CD4-positive, alpha-beta T cell (primary cell): ENCODE results near the gene COL5A1. TPM values are rescaled to one million over a fixed set of nuclear protein-coding genes. Genes with fewer than 3 reads are reported as not detected.
"Not testable (repeated sequence)": the region's sequence is repeated elsewhere in the genome, so short reads cannot be mapped to it uniquely, and the experiment has no call there.

ENCODE experiments used
- ATAC-seq: fragments of 200-7000 bp; cut with Tn5 transposase; one replicate; pipeline ENCODE4 v1.10.0; 2022; ENCODE audit warnings: mild to moderate bottlenecking; ENCODE audit not compliant: poor library complexity
- CTCF ChIA-PET: fragments of 350-600 bp; sonication (Branson Sonifier 250); formaldehyde crosslinking; loops from one replicate; lab custom pipeline; 2021; ENCODE audit warnings: antibody characterized with exemption, inconsistent platforms; lab: Charles Lee
- POLR2A ChIA-PET: fragments of 350-600 bp; sonication (Branson Sonifier 250); formaldehyde crosslinking; loops from one replicate; lab custom pipeline; 2021; ENCODE audit warnings: antibody characterized with exemption, inconsistent platforms; lab: Charles Lee
- DNase-seq, 14 experiments: peaks; one replicate each; pipeline ENCODE4 v3.0.0-alpha.2; 2013 to 2020; ENCODE audit warnings: mixed read lengths in 2 of 14
- H3K27ac ChIP-seq, 2 donors: one replicate each; pipeline versions ENCODE4 v1.5.1 to v1.7.0; 2013; ENCODE audit warnings: low read length in 2 of 2, low read depth in 1 of 2, mild to moderate bottlenecking in 1 of 2
- H3K27me3 ChIP-seq, 2 experiments: 1 replicate in 1 of 2; 2 replicates in 1 of 2; pipeline versions ENCODE4 v1.6.1 to v1.7.0; 2013; ENCODE audit warnings: low read length in 2 of 2, control low read depth in 1 of 2, mild to moderate bottlenecking in 1 of 2, moderate library complexity in 1 of 2; ENCODE audit not compliant: insufficient read depth in 2 of 2, control insufficient read depth in 1 of 2
- H3K36me3 ChIP-seq: one replicate; pipeline ENCODE4 v1.6.1; 2013; ENCODE audit warnings: low read length, control low read depth; ENCODE audit not compliant: insufficient read depth
- H3K4me1 ChIP-seq: one replicate; pipeline ENCODE4 v1.6.1; 2013; ENCODE audit warnings: low read length, control low read depth; ENCODE audit not compliant: insufficient read depth
- H3K4me3 ChIP-seq: one replicate; pipeline ENCODE4 v1.5.1; 2013; ENCODE audit warnings: mild to moderate bottlenecking, low read length, moderate library complexity
- H3K9me3 ChIP-seq, 2 experiments: 1 replicate in 1 of 2; 2 replicates in 1 of 2; pipeline versions ENCODE4 v1.6.1 to v1.7.0; 2013; ENCODE audit warnings: low read length in 2 of 2, mild to moderate bottlenecking in 2 of 2, control low read depth in 1 of 2, moderate library complexity in 1 of 2; ENCODE audit not compliant: control insufficient read depth in 1 of 2, insufficient read depth in 1 of 2
- H3K27ac Mint-ChIP-seq: one replicate; pipeline ENCODE4 v1.8.0; 2020; ENCODE audit warnings: mixed read lengths
- H3K27me3 Mint-ChIP-seq: one replicate; pipeline ENCODE4 v1.8.0; 2021; ENCODE audit warnings: mixed read lengths
- H3K36me3 Mint-ChIP-seq: one replicate; pipeline ENCODE4 v1.8.0; 2021; ENCODE audit warnings: low read depth, mixed read lengths
- H3K4me1 Mint-ChIP-seq: one replicate; pipeline ENCODE4 v1.8.0; 2021; ENCODE audit warnings: low read depth, mixed read lengths
- H3K4me3 Mint-ChIP-seq: one replicate; pipeline ENCODE4 v1.8.0; 2020; ENCODE audit warnings: mild to moderate bottlenecking, mixed read lengths
- H3K9me3 Mint-ChIP-seq: one replicate; pipeline ENCODE4 v1.8.0; 2020; ENCODE audit warnings: mixed read lengths
- intact Hi-C, 2 experiments: fragments of 100-400 bp; cut with DNase I in 1 of 2; cut with micrococcal nuclease in 1 of 2; formaldehyde crosslinking; loops; one replicate each; pipeline versions ENCODE4 v1.15.1 to v1.9.0; 2023 to 2025; cut with DNase I, micrococcal nuclease
- total RNA-seq, 174 experiments: library from RNA in 2 of 174; stranded (reverse) in 2 of 174; gene quantifications; one replicate each; pipeline ENCODE4 v1.2.3 and lab custom pipeline; 2021 to 2026
- TF ChIP-seq, protein P1 (sequence below): fragments of 200-600 bp; IDR thresholded peaks from one replicate; pipeline ENCODE4 v1.8.0; 2022; ENCODE audit warnings: antibody characterized with exemption, mild to moderate bottlenecking

The COL5A1 gene
- total RNA-seq, 2 experiments from 2014 or later = 0.41 to 0.50 TPM

DNA sequence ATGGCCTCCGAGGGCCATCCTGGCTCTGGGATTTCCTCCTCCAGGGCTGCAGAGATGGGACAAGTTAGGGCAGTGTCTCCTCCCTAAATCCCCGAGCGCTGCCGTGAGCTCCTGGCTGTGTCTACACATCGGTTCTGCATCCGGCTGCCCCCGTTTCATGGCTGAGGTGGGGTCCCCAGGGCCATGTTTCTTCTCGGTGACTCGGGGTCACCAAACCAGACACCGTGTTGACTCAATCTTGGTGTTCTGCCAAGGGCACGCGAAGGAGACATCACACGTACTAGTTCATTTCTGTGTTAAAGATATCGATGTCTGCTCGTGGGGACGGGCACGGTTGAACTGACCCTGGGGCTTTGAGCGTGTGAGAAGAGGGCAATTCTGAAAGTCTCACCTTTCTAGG, 60.7 kb downstream of the COL5A1 start:
- no peaks in the 10 kb centered on the region for H3K9me3 Mint-ChIP-seq
- H3K36me3 ChIP-seq = no peaks in the 10 kb centered on the region
- no peaks in the 10 kb centered on the region for H3K36me3 Mint-ChIP-seq
- TF ChIP-seq, protein P1, sequence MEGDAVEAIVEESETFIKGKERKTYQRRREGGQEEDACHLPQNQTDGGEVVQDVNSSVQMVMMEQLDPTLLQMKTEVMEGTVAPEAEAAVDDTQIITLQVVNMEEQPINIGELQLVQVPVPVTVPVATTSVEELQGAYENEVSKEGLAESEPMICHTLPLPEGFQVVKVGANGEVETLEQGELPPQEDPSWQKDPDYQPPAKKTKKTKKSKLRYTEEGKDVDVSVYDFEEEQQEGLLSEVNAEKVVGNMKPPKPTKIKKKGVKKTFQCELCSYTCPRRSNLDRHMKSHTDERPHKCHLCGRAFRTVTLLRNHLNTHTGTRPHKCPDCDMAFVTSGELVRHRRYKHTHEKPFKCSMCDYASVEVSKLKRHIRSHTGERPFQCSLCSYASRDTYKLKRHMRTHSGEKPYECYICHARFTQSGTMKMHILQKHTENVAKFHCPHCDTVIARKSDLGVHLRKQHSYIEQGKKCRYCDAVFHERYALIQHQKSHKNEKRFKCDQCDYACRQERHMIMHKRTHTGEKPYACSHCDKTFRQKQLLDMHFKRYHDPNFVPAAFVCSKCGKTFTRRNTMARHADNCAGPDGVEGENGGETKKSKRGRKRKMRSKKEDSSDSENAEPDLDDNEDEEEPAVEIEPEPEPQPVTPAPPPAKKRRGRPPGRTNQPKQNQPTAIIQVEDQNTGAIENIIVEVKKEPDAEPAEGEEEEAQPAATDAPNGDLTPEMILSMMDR = no peak
- no peak overlapping the region for H3K27ac ChIP-seq
- H3K27ac Mint-ChIP-seq = no peak overlapping the region
- H3K4me3 Mint-ChIP-seq = no peak overlapping the region
- ATAC-seq = no peak
- no peaks in the 10 kb centered on the region for H3K27me3 ChIP-seq
- H3K9me3 ChIP-seq = no peaks in the 10 kb centered on the region
- CTCF ChIA-PET = no interaction called here
- no peak overlapping the region for H3K4me3 ChIP-seq
- no peaks in the 10 kb centered on the region for H3K27me3 Mint-ChIP-seq
- no peaks in the 10 kb centered on the region for H3K4me1 ChIP-seq
- H3K4me1 Mint-ChIP-seq = no peaks in the 10 kb centered on the region
- no peak for DNase-seq
- intact Hi-C loops = no loop called here
- POLR2A ChIA-PET = no interaction called here

DNA sequence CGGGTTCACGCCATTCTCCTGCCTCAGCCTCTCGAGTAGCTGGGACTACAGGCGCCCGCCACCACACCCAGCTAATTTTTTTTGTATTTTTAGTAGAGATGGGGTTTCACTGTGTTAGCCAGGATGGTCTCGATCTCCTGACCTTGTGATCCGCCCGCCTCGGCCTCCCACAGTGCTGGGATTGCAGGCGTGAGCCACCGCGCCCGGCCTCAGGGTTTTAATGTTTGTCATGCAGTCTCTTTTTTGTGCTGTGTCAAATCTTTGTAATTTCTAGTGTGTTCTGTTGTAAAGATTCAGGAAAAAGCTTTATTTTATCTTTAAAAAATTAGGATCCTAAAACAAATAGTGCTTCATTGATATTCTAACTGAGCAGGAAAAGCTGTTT, 62.1 kb downstream of the COL5A1 start:
- H3K27me3 Mint-ChIP-seq, H3K27me3 ChIP-seq, H3K4me3 ChIP-seq, H3K27ac Mint-ChIP-seq, DNase-seq, H3K36me3 Mint-ChIP-seq, intact Hi-C loops, H3K4me1 Mint-ChIP-seq, H3K4me1 ChIP-seq, CTCF ChIA-PET, H3K36me3 ChIP-seq, H3K27ac ChIP-seq, POLR2A ChIA-PET, ATAC-seq, H3K9me3 Mint-ChIP-seq, H3K4me3 Mint-ChIP-seq, H3K9me3 ChIP-seq: not testable (repeated sequence)

DNA sequence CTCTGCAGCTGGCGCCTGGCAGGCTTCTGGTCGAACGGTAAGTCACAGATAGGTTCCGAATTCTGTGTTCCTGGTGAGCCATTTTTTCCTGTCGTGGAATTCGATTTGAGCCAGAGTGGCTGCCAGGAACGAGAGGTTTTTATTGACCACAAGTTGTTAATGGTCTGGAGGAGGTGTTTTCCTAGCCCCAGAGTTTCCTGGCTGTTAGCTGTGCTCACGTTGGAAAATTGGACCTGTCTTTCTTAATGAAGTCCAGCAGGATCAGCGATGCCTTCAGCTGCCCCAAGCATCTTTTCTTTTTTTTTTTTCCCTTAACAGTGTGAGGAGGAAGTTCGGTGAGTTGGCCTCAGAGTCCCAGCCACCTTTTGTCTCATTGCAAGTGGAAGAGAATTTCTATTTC, 62.9 kb downstream of the COL5A1 start:
- no peak overlapping the region for H3K4me3 Mint-ChIP-seq
- intact Hi-C loops = no loop called here
- no peaks in the 10 kb centered on the region for H3K36me3 Mint-ChIP-seq
- Histone ChIP-seq H3K4me3 (no peak overlapping the region), H3K9me3 (no peaks in the 10 kb centered on the region), H3K36me3 (no peaks in the 10 kb centered on the region), H3K4me1 (no peaks in the 10 kb centered on the region), H3K27me3 (no peaks in the 10 kb centered on the region), H3K27ac (no peak overlapping the region)
- ChIA-PET CTCF (no interaction called here), POLR2A (no interaction called here)
- no peaks in the 10 kb centered on the region for H3K4me1 Mint-ChIP-seq
- H3K27ac Mint-ChIP-seq = no peak overlapping the region
- H3K9me3 Mint-ChIP-seq = no peaks in the 10 kb centered on the region
- ATAC-seq (no peak), DNase-seq (no peak)
- TF ChIP-seq, protein P1 = no peak
- H3K27me3 Mint-ChIP-seq = no peaks in the 10 kb centered on the region

DNA sequence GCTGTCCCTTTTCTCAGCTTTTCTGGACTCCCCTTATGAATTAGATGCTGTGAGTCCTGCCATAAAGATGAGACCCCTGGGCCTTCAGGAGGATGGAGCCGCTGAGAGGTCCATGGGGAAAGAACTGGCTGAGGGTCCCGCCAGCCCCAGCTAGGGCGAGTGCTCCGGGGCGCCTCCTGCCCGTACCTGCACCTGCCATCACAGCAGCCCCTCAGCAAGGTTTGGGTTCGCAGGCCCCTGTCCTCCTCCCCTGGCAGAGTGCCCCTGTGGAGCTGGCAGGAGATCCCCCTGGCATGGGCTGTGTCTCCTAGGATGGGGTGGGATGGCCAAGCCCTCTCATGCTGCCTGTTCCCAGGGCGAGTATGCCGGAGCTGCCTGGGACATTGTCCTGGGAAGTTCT, 64.2 kb downstream of the COL5A1 start:
- Histone ChIP-seq H3K27ac (no peak overlapping the region), H3K36me3 (no peaks in the 10 kb centered on the region), H3K9me3 (peaks cover 0 to 4% of the 10 kb centered on the region in 2 experiments), H3K4me1 (no peaks in the 10 kb centered on the region), H3K4me3 (no peak overlapping the region), H3K27me3 (no peaks in the 10 kb centered on the region)
- Mint-ChIP-seq H3K36me3 (no peaks in the 10 kb centered on the region), H3K4me3 (no peak overlapping the region), H3K9me3 (no peaks in the 10 kb centered on the region), H3K4me1 (no peaks in the 10 kb centered on the region), H3K27me3 (no peaks in the 10 kb centered on the region), H3K27ac (no peak overlapping the region)
- intact Hi-C loops = no loop called here
- TF ChIP-seq, protein P1 = no peak
- no peak for DNase-seq
- ATAC-seq = no peak
- POLR2A ChIA-PET = no interaction called here
- CTCF ChIA-PET = no interaction called here
